ENCODE measurements around the gene CRABP2.

CRABP2 gene

GRCh38 chr1:156705321-156705917 lies at the start of gene CRABP2:
TSS of gene CRABP2 (minus strand) at chr1:156705583. CDS start at chr1:156705446, 137 bp downstream.
- no peak for TF ChIP-seq CTCF (conservative IDR thresholded peaks at IDR 0.05; ENCODE audit: low read depth, low read length)
- peak within 1 kb of the TSS; percentile 49 for H3K4me3 ChIP-seq (ENCODE audit: low read depth, low read length)
- peak; percentile 28 for DNase-seq (ENCODE audit: low read depth)

- no peak for TF ChIP-seq CTCF (conservative IDR thresholded peaks at IDR 0.05; ENCODE audit: low read depth, low read length)
- no peak overlapping the region for H3K4me3 ChIP-seq (ENCODE audit: low read depth, low read length)
- DNase-seq (ENCODE audit: low read depth): no peak
These were observed 48.8 kb upstream of the CRABP2 start for GRCh38 chr1:156754219-156754618.

DNA sequence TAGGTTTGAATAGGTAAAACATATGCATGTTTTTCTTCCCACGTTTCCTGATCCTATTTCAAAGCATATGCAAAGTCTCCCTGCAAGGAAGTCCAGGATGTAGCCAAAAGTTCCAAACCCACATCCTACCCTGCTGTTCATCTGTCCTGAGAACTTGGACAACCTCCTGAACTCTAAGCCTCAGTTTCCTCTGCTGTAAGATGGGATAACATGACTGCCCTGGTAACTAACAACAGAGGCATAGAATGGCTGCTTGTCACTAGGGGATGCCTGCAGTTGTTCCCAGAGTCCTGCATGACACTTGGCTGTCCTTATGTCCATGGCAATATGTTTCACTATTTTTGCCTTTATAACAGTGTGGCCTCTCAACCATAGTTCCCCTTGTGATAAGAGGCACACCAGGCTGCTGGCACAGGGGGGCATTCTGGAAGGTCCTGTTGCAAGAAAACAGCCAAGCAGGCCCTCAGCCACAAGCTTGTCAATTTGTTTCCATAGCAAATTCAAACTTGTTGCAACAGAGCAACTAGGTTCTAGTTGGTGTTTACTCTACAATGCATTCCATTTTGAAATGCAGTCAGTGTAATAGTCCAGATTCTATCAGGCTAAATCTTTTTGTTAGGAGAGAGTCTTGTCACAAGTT lies 47.6 kb upstream of the CRABP2 start:
- TF ChIP-seq CTCF (conservative IDR thresholded peaks at IDR 0.05; ENCODE audit: low read depth, low read length): no peak
- DNase-seq (ENCODE audit: low read depth): peak; percentile 55
- peak overlapping the region; percentile 95 for H3K4me3 ChIP-seq (ENCODE audit: low read depth, low read length)

DNA sequence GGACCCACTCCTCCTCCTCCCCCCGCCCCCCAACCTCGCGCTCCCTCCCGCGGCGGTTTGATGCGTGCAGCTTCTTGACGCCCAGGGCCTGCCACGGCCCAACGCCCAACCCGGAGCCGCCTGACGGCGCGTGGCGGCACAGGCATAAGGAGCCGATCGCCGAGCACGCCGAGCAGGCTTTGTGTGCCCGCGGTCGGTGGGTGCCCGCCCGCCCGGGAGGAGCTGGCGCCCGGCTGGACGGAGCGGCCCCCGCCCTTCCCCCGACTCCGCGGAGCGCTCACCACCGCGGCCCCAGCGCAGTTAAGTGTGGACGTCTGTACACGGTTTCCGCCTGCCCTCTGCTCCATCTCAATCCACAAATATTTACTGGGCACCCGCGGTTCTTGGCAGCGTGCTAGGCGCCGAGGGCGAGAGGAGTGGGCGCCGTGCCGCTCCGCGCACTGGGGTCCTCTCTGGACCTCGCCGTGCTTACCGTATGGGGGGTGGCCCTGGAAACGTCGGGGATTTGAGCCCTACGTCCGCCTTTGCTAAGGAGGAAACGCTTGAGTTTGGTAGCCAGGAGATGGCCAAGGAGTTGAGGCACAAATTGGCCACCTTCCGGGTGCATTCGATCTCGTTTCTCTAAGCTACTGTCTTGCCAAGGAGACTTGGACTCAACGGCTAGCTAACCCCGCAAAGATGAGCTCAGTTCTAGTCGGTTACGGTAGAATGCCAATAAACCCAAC lies 46.5 kb upstream of the CRABP2 start:
- peak; percentile 13 for TF ChIP-seq CTCF (conservative IDR thresholded peaks at IDR 0.05; ENCODE audit: low read depth, low read length)
- peak overlapping the region; percentile 95 for H3K4me3 ChIP-seq (ENCODE audit: low read depth, low read length)
- peak; percentile 98 for DNase-seq (ENCODE audit: low read depth)

DNA sequence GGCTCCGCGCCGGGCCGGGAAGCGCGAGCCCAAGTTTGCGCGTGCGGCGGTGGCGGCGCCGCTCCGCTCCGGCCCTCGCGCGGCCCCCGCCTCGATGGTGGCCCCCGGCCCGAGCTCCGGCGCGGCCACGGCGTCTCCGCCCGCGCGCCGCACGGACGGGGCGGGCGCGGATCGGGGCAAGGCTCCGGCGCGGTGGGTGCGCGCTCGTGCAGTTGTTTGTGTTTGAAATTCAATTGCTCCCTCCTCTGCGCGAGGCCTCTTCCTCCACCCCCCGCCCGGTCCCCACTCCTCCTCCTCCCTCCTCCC lies 46.0 kb upstream of the CRABP2 start, which contains the start of gene HDGF:
Gene HDGF (minus strand): TSS at position 225 of the 306 bp plus-strand sequence. CDS start 246 bp downstream, outside the sequence.
- TF ChIP-seq CTCF (conservative IDR thresholded peaks at IDR 0.05; ENCODE audit: low read depth, low read length): no peak
- DNase-seq (ENCODE audit: low read depth): no peak
- H3K4me3 ChIP-seq (ENCODE audit: low read depth, low read length): peak within 1 kb of the TSS; percentile 95

DNA sequence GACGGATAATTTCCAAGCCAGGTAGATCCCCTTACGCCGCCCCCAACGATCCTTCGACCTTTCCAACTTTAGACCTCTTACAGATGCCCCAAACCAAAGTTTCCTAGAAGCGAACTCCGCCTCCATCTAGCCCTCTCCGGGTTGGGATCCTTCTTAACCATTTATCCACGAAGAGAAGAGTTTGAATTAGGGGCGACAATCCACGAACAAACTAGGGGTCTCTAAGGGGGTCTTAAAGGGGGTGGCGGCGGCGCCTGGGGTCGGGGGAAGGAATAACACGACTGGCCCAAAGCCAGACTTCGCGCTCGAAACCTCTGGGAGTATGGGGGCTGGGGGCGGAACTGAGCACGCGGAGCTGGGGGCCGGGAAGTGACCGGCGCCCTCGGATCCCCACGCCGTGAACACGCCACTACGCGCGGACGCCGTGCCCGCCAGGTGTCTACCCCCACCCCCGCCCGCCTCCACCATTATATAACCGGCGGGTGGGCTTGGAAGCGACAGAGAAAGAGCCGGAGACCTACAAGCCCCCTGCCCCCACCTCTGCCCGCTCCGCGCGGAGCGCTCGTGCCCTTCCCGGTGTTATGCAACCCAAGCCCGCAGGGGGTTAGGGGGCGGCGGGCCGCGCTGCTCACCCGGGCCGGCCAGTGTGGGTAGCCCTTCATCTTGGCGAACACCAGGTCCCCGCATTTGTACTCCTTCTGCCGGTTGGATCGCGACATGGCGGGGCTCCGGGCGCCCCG lies 45.5 kb upstream of the CRABP2 start:
- DNase-seq (ENCODE audit: low read depth): no peak
- TF ChIP-seq CTCF (conservative IDR thresholded peaks at IDR 0.05; ENCODE audit: low read depth, low read length): no peak
- H3K4me3 ChIP-seq (ENCODE audit: low read depth, low read length): peak overlapping the region; percentile 95

All from choroid plexus epithelial cell (primary cell).